Measurements from ENCODE around the gene KCND2.

KCND2 gene

GRCh38 chr7:120402079-120402767 lies 129.2 kb downstream of the KCND2 start:
- TF ChIP-seq, protein P1, sequence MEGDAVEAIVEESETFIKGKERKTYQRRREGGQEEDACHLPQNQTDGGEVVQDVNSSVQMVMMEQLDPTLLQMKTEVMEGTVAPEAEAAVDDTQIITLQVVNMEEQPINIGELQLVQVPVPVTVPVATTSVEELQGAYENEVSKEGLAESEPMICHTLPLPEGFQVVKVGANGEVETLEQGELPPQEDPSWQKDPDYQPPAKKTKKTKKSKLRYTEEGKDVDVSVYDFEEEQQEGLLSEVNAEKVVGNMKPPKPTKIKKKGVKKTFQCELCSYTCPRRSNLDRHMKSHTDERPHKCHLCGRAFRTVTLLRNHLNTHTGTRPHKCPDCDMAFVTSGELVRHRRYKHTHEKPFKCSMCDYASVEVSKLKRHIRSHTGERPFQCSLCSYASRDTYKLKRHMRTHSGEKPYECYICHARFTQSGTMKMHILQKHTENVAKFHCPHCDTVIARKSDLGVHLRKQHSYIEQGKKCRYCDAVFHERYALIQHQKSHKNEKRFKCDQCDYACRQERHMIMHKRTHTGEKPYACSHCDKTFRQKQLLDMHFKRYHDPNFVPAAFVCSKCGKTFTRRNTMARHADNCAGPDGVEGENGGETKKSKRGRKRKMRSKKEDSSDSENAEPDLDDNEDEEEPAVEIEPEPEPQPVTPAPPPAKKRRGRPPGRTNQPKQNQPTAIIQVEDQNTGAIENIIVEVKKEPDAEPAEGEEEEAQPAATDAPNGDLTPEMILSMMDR (IDR thresholded peaks at IDR 0.05; ENCODE audit: low read depth, low read length, missing control alignments), result no peak
- DNase-seq (ENCODE audit: low read depth), result no peak
- H3K4me3 ChIP-seq (ENCODE audit: low read depth, low read length), result peak overlapping the region; percentile 35; the same call in 1 of the 2 replicates

- DNase-seq (ENCODE audit: low read depth), result no peak
- TF ChIP-seq, protein P1 (IDR thresholded peaks at IDR 0.05; ENCODE audit: low read depth, low read length, missing control alignments), result no peak
Observed at GRCh38 chr7:120402801-120403200, 129.8 kb downstream of the KCND2 start.

GRCh38 chr7:120404042-120404441 lies 131.1 kb downstream of the KCND2 start:
- no peak for DNase-seq (ENCODE audit: low read depth)
- TF ChIP-seq, protein P1 (IDR thresholded peaks at IDR 0.05; ENCODE audit: low read depth, low read length, missing control alignments), result no peak
- no peak overlapping the region for H3K4me3 ChIP-seq (ENCODE audit: low read depth, low read length)

More at GRCh38 chr7:120402801-120403200, 129.8 kb downstream of the KCND2 start:
- H3K4me3 ChIP-seq (ENCODE audit: low read depth, low read length), result no peak overlapping the region

DNA sequence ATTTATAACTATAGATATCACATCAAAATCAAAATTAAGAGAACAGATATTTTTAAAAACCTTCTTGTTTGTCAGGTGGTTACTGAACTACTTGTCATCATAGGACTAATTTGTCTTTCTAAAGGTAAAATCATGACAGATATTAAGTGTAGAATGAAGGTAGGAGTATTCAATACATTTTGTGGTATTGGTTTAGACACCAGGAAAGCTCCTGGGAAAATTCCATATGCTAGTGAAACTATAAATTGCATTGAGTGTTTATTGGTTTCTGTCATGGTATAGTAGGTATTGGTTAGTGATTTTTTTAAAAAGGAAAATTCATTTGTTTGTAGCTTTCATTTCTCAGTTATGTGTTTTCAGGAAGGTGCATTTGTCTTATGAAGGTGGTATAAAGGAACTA lies 132.7 kb downstream of the KCND2 start:
- TF ChIP-seq, protein P1 (IDR thresholded peaks at IDR 0.05; ENCODE audit: low read depth, low read length, missing control alignments), result no peak
- no peak for DNase-seq (ENCODE audit: low read depth)
- no peak overlapping the region for H3K4me3 ChIP-seq (ENCODE audit: low read depth, low read length)

DNA sequence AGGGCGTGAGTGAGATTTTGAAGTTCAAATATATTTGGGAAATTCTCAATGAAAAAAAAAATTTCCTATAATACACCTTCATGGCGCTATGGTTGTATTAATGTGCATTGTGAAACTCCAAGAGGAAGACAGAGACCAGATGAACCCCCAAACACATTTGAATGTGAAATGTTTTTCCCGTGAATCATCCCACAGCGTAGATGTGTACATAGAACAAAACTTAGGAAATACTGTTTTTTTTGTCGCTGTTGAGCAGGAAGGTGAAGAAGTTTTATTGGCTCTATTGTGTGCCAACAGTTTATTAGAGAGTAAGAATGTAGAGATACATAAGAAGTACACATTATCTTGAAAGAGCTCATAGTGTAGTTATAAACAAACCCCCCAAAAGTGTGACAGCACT lies 134.0 kb downstream of the KCND2 start:
- DNase-seq (ENCODE audit: low read depth), result no peak
- TF ChIP-seq, protein P1 (IDR thresholded peaks at IDR 0.05; ENCODE audit: low read depth, low read length, missing control alignments), result no peak
- H3K4me3 ChIP-seq (ENCODE audit: low read depth, low read length), result no peak overlapping the region

DNA sequence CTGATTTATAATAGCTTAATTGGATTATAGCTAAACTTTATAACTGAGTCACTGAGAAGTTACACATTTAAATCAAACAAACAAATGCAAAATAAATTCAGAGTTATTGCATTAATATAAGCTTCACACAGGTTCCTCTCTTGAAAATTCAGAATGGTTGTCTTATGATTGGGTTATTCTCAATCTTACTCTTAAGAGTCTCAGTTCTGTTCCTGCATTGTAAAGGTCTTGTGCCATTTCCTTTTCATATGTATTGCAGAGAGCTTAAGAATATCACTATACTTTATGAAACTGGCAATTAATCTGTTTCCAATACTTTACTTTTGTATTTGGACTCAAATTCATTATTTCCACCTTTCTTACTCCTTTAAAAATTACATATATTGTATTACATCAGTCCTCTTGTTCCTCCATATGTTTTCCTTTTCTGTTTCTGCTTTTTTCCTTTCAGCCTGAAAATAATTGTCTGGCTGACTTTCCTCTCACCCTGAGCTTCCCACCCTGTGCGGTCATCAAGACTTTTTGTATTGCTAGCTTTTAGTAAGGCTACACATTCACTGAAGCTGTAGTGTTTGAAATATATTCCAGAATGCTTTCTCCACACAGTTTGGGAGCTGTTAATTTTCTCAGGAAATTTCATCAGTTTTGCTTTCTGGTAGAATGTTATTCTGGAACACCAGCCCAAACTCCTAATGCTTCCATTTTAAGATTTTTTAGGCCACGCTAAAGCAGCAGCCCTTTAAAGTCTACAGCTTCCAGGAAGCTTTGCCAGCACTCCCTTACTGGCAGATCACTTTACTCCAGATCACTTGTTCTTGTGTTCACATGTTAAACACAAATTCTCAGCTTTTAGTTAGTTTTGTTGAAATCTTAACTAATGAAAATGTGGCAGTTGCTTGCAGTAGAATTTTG lies 139.4 kb downstream of the KCND2 start:
- no peak for DNase-seq (ENCODE audit: low read depth)
- H3K4me3 ChIP-seq (ENCODE audit: low read depth, low read length), result no peak overlapping the region
- TF ChIP-seq, protein P1 (IDR thresholded peaks at IDR 0.05; ENCODE audit: low read depth, low read length, missing control alignments), result no peak
